Measurements from ENCODE around the gene MAP1B. TPM values are rescaled to one million over a fixed set of nuclear protein-coding genes. Genes with fewer than 3 reads are reported as not detected.

MAP1B gene
- total RNA-seq, 1 donor from 2014 or later = 44.1 TPM

GRCh38 chr5:72096602-72097188, 10.6 kb upstream of the MAP1B start:
- DNase-seq = no peak

- DNase-seq = no peak
Measured at GRCh38 chr5:72101828-72102227, 5.4 kb upstream of the MAP1B start.

- peak; percentile 17 for DNase-seq
Measured at GRCh38 chr5:72106817-72107130, 501 bp upstream of the MAP1B start.

GRCh38 chr5:72107901-72108201, 576 bp downstream of the MAP1B start:
- no peak for DNase-seq

- peak; percentile 58 for DNase-seq
Measured at GRCh38 chr5:72108202-72109061, 1.2 kb downstream of the MAP1B start.

GRCh38 chr5:72109062-72109411, 1.8 kb downstream of the MAP1B start:
- no peak for DNase-seq

GRCh38 chr5:72109625-72110024, 2.4 kb downstream of the MAP1B start:
- peak; percentile 15 for DNase-seq

GRCh38 chr5:72110394-72111013, 3.2 kb downstream of the MAP1B start:
- DNase-seq = peak; percentile 49

GRCh38 chr5:72112389-72112788, 5.1 kb downstream of the MAP1B start:
- DNase-seq = no peak

- no peak for DNase-seq
Measured at GRCh38 chr5:72114629-72115028, 7.4 kb downstream of the MAP1B start.

GRCh38 chr5:72115296-72115695, 8.0 kb downstream of the MAP1B start:
- no peak for DNase-seq

- peak; percentile 78 for DNase-seq
Measured at GRCh38 chr5:72117307-72117706, 10.0 kb downstream of the MAP1B start.

- DNase-seq = no peak
Measured at GRCh38 chr5:72121052-72121779, 13.9 kb downstream of the MAP1B start.

- no peak for DNase-seq
Measured at GRCh38 chr5:72121780-72122445, 14.6 kb downstream of the MAP1B start.

- DNase-seq = no peak
Measured at GRCh38 chr5:72122602-72123001, 15.3 kb downstream of the MAP1B start.

- no peak for DNase-seq
Measured at GRCh38 chr5:72123764-72124376, 16.6 kb downstream of the MAP1B start.

- DNase-seq = no peak
Measured at GRCh38 chr5:72125271-72125940, 18.1 kb downstream of the MAP1B start.

GRCh38 chr5:72125941-72126620, 18.8 kb downstream of the MAP1B start:
- DNase-seq = no peak

GRCh38 chr5:72126796-72127195, 19.5 kb downstream of the MAP1B start:
- DNase-seq = no peak

- DNase-seq = peak; percentile 52
Measured at GRCh38 chr5:72129725-72130124, 22.4 kb downstream of the MAP1B start.

- DNase-seq = peak; percentile 62
Measured at GRCh38 chr5:72130351-72130761, 23.1 kb downstream of the MAP1B start.

All from skin of body (tissue), 2 donors.